Breast epithelium (tissue), 4 donors: ENCODE data around the gene LRRC61. TPM values are rescaled to one million over a fixed set of nuclear protein-coding genes. Genes with fewer than 3 reads are reported as not detected.

Source experiments
- DNase-seq, 2 donors: peaks; one replicate each; pipeline ENCODE4 v3.0.0-alpha.2; 2019; ENCODE audit warnings: low spot score in 2 of 2
- H3K27ac ChIP-seq, 2 donors: fragments of 200-600 bp; sonication (generic) in 1 of 2; one replicate each; pipeline ENCODE4 v1.5.1; 2016 to 2019; ENCODE audit warnings: mild to moderate bottlenecking in 1 of 2
- H3K27me3 ChIP-seq, 2 donors: fragments of 200-600 bp; sonication (generic) in 1 of 2; one replicate each; pipeline versions ENCODE4 v1.5.1 to v1.6.0; 2017 to 2019; ENCODE audit warnings: control low read depth in 1 of 2, mild to moderate bottlenecking in 1 of 2
- H3K36me3 ChIP-seq: fragments of 200-600 bp; one replicate; pipeline ENCODE4 v1.5.1; 2019
- H3K4me1 ChIP-seq, 2 donors: fragments of 200-600 bp; sonication (generic); one replicate each; pipeline ENCODE4 v1.5.1; 2016 to 2019; ENCODE audit warnings: control low read depth in 1 of 2
- H3K4me3 ChIP-seq, 3 donors: fragments of 200-600 bp; sonication (generic); 1 replicate in 2 of 3; 2 replicates in 1 of 3; pipeline ENCODE4 v1.5.1; 2016 to 2019; ENCODE audit warnings: mild to moderate bottlenecking in 3 of 3, moderate library complexity in 2 of 3
- H3K9me3 ChIP-seq, 2 donors: fragments of 200-600 bp; sonication (generic) in 1 of 2; one replicate each; pipeline ENCODE4 v1.5.1; 2016 to 2019; ENCODE audit warnings: control low read depth in 1 of 2
- CTCF ChIP-seq, 3 donors: fragments of 450-650 bp; IDR thresholded peaks; one replicate each; pipeline ENCODE4 v1.5.1; 2016 to 2017; ENCODE audit warnings: antibody characterized with exemption in 3 of 3, mild to moderate bottlenecking in 3 of 3, moderate library complexity in 3 of 3
- POLR2A ChIP-seq: fragments of 450-650 bp; IDR thresholded peaks from one replicate; pipeline ENCODE4 v1.6.1; 2016; ENCODE audit warnings: antibody characterized with exemption, mild to moderate bottlenecking, moderate library complexity
- POLR2AphosphoS5 ChIP-seq, 3 donors: sonication (generic); formaldehyde crosslinking; IDR thresholded peaks; one replicate each; pipeline ENCODE4 v1.6.1; 2017; ENCODE audit warnings: antibody characterized with exemption in 3 of 3
- intact Hi-C: fragments of 100-400 bp; cut with DNase I; formaldehyde crosslinking; loops from one replicate; pipeline ENCODE4 v1.15.1; 2023; ENCODE audit warnings: low total_unique reads
- total RNA-seq, 3 donors: library from RNA; depleted of rRNA; stranded (reverse); fragments of >200 nt; gene quantifications; one replicate each; pipeline ENCODE4 v1.1.0, GENCODE V29; 2016

The LRRC61 gene
- total RNA-seq, 3 donors from 2014 or later = 8.0 to 23.4 (median 15.4) TPM

DNA sequence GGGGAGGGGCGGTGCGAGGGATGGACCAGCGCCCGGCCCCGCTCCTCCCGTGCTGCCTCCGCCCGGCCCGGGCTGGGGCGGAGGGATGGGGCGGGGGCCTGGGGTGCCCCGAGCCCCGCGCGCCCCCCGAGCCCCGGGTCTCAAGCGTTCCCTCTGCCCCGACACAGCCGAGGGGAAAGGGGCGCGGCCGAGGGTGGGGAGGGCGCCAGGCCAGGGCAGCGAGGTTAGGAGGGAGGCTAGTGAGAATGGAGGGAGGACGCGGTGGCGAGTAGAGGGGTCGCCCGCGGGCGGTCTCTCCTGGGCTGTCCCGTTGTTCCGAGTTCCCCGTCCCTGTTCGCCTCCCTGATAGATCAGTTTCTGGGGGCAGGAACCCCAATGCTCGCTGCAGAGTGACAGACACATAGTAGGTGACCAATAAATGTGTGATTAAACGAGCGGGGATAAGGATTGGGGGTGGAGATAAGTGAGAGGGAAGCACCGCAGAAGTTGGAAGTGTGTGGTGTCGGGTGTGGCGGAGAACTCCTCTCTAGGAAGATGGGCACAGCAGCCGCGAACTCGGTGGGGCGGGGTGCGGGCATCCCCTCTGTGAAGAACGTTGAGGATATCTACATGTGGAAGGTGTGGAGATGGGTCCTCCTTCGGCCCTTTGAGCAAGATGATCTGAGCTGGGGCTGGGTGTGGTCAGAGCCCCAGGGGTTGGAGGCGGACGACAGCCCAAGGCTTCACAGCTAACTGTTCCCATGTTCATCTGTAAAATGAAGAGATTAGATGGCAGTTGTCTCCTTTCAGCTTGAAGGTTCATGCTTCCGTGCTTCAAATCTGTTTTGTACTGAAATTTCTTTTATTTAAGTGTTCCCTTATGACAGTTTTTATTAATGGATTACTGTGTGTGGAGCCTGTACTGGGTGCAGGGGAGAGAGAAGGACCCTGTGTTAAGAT is 56.6 kb downstream of the LRRC61 start:
- Histone ChIP-seq H3K9me3 (no peaks in the 10 kb centered on the region), H3K4me3 (peak overlapping the region; percentile 89 to 93 (median 91)), H3K27me3 (no peaks in the 10 kb centered on the region), H3K36me3 (no peaks in the 10 kb centered on the region), H3K27ac (peak overlapping the region; percentile 93 to 96), H3K4me1 (peaks cover 0 to 11% of the 10 kb centered on the region in 2 donors)
- TF ChIP-seq CTCF (IDR thresholded peaks at IDR 0.05) = no peak
- no peak for TF ChIP-seq POLR2A
- no peak for TF ChIP-seq POLR2AphosphoS5 (IDR thresholded peaks at IDR 0.05)
- intact Hi-C loops = no loop called here
- DNase-seq = no peak

DNA sequence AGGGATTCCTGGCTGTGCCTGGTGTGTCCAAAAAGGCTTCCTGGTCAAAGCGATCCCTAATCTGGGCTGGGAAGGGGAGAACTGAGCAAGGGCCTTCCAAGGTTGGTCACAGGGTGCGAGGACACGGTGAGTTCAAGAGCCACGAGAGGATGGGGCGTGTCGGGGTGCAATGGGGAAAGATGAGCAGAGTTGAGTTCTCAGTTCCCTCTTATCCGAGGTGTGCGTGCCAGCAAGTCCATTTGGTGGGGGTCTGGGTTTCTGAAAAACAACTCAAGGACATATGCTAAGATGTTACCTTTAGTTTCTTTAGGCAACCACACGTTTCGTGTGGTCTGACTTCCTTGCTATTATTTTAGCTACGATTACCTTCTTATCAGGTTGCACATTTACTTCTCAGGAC is 57.3 kb downstream of the LRRC61 start:
- intact Hi-C loops = no loop called here
- Histone ChIP-seq H3K27me3 (no peaks in the 10 kb centered on the region), H3K4me3 (peak overlapping the region in 1 of 3 donors; percentile 91), H3K36me3 (no peaks in the 10 kb centered on the region), H3K27ac (peak overlapping the region in 1 of 2 donors; percentile 13), H3K4me1 (peaks cover 0 to 11% of the 10 kb centered on the region in 2 donors), H3K9me3 (no peaks in the 10 kb centered on the region)
- TF ChIP-seq POLR2A (no peak), POLR2AphosphoS5 (IDR thresholded peaks at IDR 0.05) (no peak), CTCF (IDR thresholded peaks at IDR 0.05) (no peak)
- no peak for DNase-seq

DNA sequence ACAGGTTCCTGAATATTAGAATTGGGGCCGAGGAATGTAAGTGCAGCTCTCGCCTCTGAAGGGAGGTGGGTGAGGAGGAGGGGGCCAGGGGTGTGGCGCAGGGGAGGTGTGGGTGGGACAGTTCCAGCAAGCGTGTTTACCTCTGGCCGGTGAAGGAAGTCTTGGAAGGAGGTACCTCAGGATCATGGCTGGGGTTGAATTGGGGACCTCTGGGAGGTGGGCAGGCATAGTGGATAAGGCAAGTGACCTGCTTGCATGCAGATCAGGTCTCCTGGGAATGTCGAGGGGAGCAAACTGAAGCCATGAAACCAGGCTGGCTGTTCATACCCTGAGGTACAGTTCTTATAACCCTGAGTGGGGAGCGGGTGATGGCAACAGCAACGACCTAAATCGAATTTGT is 57.9 kb downstream of the LRRC61 start:
- DNase-seq = no peak
- H3K27me3 ChIP-seq = no peaks in the 10 kb centered on the region
- H3K36me3 ChIP-seq = no peaks in the 10 kb centered on the region
- H3K9me3 ChIP-seq = no peaks in the 10 kb centered on the region
- H3K4me3 ChIP-seq = peak overlapping the region in 2 of 3 donors; percentile 21 to 32
- TF ChIP-seq POLR2A (no peak), POLR2AphosphoS5 (IDR thresholded peaks at IDR 0.05) (no peak), CTCF (IDR thresholded peaks at IDR 0.05) (no peak)
- peak overlapping the region in 1 of 2 donors; percentile 54 for H3K27ac ChIP-seq
- intact Hi-C loops = no loop called here
- peaks cover 0 to 11% of the 10 kb centered on the region in 2 donors for H3K4me1 ChIP-seq

DNA sequence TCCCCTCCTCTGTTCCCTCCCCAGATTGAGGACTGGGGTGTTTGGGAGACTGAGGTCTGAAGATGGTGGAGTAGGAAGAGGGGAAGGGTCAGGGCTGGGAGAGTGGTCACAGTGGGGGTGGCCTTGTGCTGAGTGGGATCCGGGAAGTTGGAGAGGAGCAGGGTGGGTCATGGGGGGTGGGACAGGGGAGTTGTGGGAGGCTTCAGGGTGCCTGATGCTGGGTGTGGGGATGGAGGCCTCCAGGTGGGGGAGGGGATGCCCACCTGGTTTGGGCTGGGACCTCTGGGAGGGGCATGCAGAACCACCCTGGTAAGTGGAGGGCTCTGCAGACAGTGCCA is 58.6 kb downstream of the LRRC61 start:
- TF ChIP-seq POLR2AphosphoS5 (IDR thresholded peaks at IDR 0.05) = no peak
- TF ChIP-seq POLR2A = no peak
- TF ChIP-seq CTCF (IDR thresholded peaks at IDR 0.05) = no peak
- Histone ChIP-seq H3K27me3 (no peaks in the 10 kb centered on the region), H3K9me3 (no peaks in the 10 kb centered on the region), H3K4me3 (peak overlapping the region in 2 of 3 donors; percentile 29 to 32), H3K27ac (peak overlapping the region in 1 of 2 donors; percentile 58), H3K36me3 (no peaks in the 10 kb centered on the region), H3K4me1 (peaks cover 0 to 11% of the 10 kb centered on the region in 2 donors)
- DNase-seq = no peak
- intact Hi-C loops = no loop called here

- no peaks in the 10 kb centered on the region for H3K9me3 ChIP-seq
- peaks cover 0 to 11% of the 10 kb centered on the region in 2 donors for H3K4me1 ChIP-seq
- peak overlapping the region; percentile 53 to 58 for H3K27ac ChIP-seq
- no peaks in the 10 kb centered on the region for H3K36me3 ChIP-seq
- no peak for TF ChIP-seq POLR2AphosphoS5 (IDR thresholded peaks at IDR 0.05)
- TF ChIP-seq POLR2A = no peak
- no peak for TF ChIP-seq CTCF (IDR thresholded peaks at IDR 0.05)
- intact Hi-C loops = no loop called here
- no peaks in the 10 kb centered on the region for H3K27me3 ChIP-seq
- H3K4me3 ChIP-seq = peak overlapping the region in 2 of 3 donors; percentile 32 to 34
- DNase-seq = peak in 1 of 2 donors; percentile 45
These were observed 59.1 kb downstream of the LRRC61 start for GRCh38 chr7:150382123-150382843.
